Measurements from ENCODE around the gene MYO1E.

Gene MYO1E

DNA sequence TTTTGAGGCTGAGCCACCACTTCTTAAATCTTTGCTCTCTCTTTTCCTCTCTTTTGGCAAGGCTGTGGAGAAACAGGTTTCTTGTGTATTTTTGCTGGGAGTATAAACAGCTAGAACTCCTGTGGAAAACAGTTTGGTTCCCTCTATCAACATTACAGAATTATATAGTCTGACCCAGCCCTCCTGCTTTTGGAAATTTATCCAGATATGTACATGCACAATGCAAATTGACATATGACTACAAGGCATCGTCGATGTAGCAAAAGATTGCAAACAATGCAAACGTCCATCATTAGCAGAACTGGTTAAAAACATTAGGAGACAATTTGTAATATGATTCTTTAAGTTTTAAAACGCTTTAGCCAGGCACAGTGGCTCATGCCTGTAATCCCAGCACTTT, 12.5 kb upstream of the MYO1E start:
- no peak for DNase-seq

- no peak for DNase-seq
Measured at GRCh38 chr15:59384507-59384906, 11.8 kb upstream of the MYO1E start.

DNA sequence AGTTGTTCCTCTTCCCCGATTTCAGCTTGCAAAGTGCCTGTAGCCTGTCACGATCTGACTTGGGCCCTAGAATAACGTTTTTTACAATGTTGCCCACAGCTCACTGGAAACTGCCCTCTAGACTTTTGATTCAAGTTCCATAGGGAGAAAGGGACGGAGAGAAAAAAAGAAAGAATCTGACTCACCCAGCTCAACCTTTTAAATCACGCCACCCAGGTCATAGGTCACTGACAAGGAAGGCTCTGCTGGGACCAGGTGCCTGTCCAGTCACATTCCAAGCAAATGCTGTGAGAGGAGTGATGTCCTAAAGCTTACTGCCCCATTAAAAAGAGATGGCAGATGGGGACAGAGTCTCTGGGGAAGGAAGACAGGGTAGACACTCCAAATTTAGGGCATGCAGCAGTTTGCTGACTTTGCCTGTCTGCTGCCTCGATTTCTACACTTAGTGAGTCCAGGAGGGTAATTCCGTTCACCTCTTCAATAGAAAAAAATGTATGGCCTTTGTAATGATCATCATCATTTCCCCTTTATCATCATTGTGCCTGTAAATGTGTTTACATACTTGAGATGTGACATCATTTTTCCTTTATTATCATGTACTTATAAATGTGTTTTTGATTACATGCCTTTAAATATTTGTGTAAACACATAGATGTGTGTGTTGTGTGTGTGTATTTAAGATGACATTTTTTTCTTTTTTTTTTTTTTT, 8.4 kb upstream of the MYO1E start:
- DNase-seq = no peak

DNA sequence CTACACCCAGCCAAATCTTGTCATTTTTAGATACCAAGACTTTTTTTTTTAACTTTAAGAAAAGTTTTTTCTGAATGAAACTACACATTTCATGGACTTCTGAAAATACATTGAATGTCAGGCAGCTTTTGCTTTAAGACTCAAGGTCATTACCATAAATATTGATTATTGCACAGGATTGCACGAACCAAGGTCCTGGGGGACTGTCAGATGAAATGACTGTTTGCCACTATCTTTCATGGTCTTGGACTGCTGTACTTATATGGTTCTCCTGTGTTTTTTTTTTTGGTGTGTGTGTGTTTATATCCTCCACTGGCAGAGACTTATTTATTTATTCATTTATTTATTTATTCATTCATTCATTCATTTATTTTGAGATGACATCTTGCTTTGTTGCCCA, 6.9 kb upstream of the MYO1E start:
- DNase-seq = no peak

GRCh38 chr15:59378855-59379254, 6.2 kb upstream of the MYO1E start:
- no peak for DNase-seq

DNA sequence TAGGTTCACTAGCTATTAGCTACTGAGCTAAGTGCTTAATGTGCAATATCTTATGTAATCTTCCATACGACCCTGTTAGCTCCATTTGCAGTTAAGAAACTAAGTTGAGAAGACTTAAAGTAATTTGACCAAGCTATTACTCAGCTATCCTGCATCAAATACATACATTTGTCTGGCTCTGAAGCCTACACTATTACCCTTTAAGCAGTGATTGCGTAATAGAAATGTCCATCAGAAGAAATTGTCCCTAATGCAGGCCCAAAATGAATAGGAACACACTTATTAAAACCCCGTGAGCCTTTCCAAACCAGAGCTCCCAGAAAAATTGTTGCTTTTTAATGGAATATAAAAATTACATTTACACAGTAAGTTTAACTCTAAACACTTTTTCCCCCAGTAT, 5.3 kb upstream of the MYO1E start:
- no peak for DNase-seq

GRCh38 chr15:59376733-59377132, 4.1 kb upstream of the MYO1E start:
- no peak for DNase-seq

GRCh38 chr15:59373215-59373614, 544 bp upstream of the MYO1E start:
- no peak for DNase-seq

DNA sequence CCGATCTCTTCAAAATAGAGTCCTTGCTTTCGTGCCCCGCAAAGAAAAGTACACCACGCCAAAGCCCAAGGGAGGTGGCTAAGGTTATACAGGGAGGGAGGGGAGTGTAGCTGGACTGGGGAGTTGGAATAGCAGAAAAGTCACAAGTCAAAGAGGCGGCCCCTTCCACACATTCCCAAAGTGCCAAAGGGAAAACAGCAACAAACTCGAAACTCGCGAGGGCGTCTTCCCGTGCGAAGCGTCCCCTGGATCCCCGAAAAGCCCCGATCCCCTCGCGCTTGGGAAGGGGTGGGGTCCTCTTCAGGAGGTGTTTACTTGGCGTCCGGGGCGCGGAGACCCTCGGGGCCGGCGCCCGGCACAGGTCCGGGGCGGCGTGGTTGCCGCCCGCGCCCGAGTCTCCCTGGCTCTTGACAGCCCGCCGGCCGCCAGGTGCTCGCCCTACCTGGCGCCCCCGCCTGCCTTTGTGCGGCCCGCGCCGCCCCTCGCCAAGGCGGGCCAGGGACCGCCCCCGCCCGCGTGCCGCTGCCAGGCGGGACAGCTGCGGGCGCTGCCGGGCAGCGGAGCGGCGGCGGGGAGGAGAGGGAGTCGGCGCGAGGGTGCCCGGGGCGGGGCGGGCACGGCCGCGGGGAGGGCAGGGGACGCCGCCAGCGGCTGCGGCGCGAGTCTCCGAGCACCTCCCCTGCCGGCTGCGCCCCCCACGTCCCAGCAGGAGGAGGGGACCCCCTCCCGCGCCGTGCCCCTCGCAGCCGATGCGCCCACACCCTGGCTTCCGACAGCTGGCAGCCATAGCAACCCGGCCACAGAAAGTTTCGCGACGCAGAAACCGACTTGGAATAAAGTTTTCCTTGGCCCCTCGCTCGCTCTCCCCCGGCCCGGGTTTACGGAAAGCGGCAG, 966 bp downstream of the MYO1E start:
- no peak for DNase-seq

DNA sequence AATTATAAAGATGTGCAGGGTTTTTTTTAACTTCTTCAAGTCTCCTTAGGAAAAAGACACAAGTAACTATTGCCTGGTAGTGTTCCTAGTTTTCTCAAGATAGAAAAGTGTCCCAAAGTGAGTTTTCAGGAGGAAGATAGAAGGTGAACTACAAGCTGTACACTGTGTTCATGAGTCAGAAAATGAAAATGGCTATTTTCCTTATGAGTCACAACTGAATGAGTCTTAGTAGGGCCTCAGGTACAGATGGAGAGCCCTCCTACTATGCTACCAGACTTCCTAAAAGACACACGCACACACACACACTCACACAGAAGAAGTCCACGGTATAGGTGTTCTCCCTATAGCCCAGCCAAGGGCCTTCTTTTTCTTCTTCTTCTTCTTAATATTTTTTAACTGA, 3.1 kb downstream of the MYO1E start:
- DNase-seq = no peak

DNA sequence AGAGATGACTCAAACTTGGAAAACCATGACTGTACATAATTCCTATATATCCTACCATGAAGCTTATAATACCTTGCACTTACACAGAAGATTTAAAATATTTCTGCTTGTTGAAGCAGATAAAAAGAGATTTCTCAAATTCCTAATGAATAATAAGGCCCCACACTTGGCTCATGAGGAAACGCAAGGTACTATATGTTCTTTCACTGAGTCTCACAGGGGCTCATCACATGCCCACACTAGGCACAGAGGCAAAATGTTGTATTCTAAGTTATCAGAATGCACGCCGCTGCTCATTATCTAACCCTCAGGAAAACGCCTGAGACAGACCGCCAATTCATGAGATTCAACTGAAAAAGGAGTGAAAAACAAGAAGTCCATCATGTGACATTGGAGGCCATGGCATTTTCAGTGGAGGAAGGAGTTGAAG, 5.6 kb downstream of the MYO1E start:
- no peak for DNase-seq

DNA sequence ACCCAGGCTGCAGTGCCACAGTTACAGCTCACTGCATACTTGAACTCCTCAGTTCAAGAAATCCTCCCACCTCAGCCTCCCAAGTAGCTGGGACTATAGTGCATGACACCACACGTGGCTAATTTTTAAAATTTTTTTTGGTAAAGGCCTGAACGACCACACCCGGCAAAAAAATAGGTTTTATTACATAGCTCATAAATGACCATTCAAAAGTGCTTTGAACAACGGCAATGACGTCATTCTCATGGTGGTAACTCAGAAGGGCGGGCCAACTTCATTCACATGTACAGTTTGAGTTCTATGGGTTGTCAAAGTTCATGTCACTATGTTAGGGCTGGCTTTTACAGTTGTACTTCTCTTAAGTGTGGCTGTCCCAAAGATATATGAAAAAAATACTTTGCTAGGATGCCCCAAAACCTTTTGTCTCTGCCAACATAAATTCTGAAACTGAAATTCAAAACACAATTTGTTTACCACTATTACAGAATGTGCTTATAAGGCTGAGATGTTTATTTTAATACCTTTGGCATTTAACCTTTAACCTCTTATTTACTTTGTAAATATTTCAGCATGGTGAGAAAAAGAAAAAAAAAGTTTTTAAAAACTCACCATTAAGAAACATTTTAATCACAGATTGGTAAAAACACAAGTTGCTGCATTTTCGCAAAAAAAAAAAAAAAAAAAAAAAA, 6.2 kb downstream of the MYO1E start:
- no peak for DNase-seq

GRCh38 chr15:59364248-59364647, 8.4 kb downstream of the MYO1E start:
- no peak for DNase-seq

- DNase-seq = no peak
Measured at GRCh38 chr15:59362331-59362730, 10.3 kb downstream of the MYO1E start.

DNA sequence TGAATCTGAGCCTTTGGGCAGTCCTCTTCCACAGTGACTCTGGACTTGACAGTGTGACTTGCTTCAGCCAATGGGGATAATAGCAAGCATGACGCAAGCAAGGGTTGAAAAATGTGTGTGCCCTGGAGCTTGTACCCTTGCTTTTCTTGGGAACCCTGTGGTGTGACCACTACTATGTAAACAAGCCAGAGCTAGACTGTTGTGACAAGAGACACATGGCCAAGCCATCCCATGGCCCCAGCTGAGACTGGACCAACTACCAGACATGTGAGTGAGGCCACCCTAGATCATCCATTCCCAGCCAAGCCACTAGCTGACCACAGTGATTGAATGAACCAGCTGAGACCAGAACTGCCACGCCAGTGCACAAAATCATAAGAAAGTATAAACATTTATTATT, 11.8 kb downstream of the MYO1E start:
- no peak for DNase-seq

GRCh38 chr15:59360305-59360704, 12.4 kb downstream of the MYO1E start:
- DNase-seq = no peak

DNA sequence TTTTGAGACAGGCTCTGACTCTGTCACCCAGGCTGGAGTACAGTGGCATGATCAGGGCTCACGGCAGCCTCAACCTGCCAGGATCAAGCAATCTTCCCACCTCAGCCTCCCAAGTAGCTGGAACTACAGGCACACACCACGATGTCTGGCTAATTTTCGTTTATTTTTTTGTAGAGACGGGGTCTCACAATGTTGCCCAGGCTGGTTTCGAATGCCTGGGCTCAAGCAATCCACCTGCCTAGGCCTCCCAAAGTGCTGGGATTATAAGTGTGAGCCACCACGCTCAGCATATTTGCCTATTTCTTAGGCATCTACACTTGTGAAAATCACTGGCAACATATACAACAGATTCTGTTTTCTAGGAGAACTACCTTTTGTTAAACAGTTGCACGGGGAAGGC, 16.9 kb downstream of the MYO1E start:
- DNase-seq = no peak

- no peak for DNase-seq
Measured at GRCh38 chr15:59354417-59355031, 18.1 kb downstream of the MYO1E start.

GRCh38 chr15:59353994-59354416, 18.7 kb downstream of the MYO1E start:
- no peak for DNase-seq

GRCh38 chr15:59352683-59353082, 20.0 kb downstream of the MYO1E start:
- no peak for DNase-seq

DNA sequence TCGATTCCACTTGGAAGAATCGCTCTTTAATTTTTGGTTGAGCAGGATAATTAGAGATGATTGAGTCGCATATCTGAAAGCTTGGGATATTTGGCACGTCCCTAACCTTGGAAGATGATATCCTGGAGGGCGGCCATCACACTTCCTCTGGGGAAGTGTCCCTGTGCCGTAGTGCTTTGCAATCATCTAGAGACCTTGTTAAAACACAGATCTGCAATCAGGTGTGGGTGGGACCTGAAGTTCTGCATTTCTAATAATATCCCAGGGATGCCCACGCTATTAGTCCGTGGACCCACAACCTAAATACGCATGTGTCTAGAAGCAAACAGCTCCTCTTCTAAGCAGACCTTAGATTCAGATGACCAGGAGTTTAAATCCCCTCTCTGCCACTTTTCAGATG, 20.5 kb downstream of the MYO1E start:
- no peak for DNase-seq

- no peak for DNase-seq
Measured at GRCh38 chr15:59350421-59350732, 22.3 kb downstream of the MYO1E start.

DNA sequence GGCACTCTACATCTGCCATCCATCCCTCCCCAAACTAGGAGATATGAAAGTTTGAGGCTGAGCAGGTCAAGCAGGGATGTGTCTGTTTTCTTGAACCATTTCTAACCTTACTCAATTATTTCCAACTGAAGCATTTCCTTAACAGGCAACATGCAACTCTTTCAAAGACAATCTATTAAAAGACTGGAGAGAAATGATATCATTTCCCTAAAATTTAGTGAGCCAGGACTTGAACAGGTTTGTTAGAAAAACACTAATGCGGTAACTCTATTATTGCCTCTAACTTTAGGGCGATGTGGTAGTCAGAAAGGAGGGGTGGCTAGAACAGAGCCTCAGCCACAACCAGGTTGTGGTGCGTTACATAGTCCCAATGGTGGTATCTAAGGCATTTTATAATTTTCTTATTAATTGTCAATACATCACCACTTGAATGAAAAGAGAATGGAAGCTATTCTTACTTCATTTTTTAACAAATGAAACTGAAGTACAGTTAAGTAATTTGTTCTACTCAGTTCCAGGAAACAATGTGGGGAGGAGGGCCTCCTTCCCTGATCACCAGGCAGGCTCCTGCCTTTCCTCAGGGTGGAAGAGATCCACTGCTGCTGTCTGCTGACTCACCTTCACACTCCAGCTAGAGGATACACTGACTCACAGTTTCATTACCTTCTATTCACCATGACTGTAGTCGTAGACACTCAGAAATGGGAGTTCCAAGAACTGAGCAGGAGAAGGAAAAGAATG, 22.8 kb downstream of the MYO1E start:
- DNase-seq = no peak
